Left ventricle myocardium inferior (tissue), 1 donor: ENCODE results near the gene VWA1. TPM values are rescaled to one million over a fixed set of nuclear protein-coding genes. Genes with fewer than 3 reads are reported as not detected.
"Not testable (repeated sequence)": the region's sequence is repeated elsewhere in the genome, so short reads cannot be mapped to it uniquely, and the experiment has no call there.

Experiments
- DNase-seq: peaks from one replicate; pipeline ENCODE4 v3.0.0-alpha.2; 2020
- H3K27ac ChIP-seq: fragments of 200-600 bp; replicated peaks from 2 replicates; pipeline ENCODE4 v1.8.0; 2021
- H3K27me3 ChIP-seq: fragments of 200-600 bp; 2 replicates; pipeline ENCODE4 v1.8.0; 2021; ENCODE audit warnings: low read depth
- H3K36me3 ChIP-seq: fragments of 200-600 bp; 2 replicates; pipeline ENCODE4 v1.8.0; 2021
- H3K4me1 ChIP-seq: fragments of 200-600 bp; 2 replicates; pipeline ENCODE4 v1.8.0; 2021
- H3K4me3 ChIP-seq: fragments of 200-600 bp; 2 replicates; pipeline ENCODE4 v1.8.0; 2021; ENCODE audit warnings: mild to moderate bottlenecking, moderate library complexity
- H3K9me3 ChIP-seq: fragments of 200-600 bp; replicated peaks from 2 replicates; pipeline ENCODE4 v1.8.0; 2021
- CTCF ChIP-seq: fragments of 200-600 bp; IDR thresholded peaks from 2 replicates; pipeline ENCODE4 v1.8.0; 2021; ENCODE audit warnings: antibody characterized with exemption, mild to moderate bottlenecking, borderline replicate concordance
- intact Hi-C: fragments of 100-400 bp; cut with micrococcal nuclease; formaldehyde crosslinking; loops from one replicate; pipeline ENCODE4 v1.11.0; 2022
- total RNA-seq: library from RNA; stranded (reverse); fragmentation: NEBNext Ultra II Directional; extraction: Animal tissue kit (Norgen Biotek cat#: 25700); gene quantifications from one replicate; pipeline ENCODE4 v1.2.1, GENCODE V29; 2021
- donor health status: DM: no; HTN: yes; CAD: no; lungs with severe emphysema.

The VWA1 gene
- total RNA-seq, 1 donor from 2014 or later, result 13.7 TPM

DNA sequence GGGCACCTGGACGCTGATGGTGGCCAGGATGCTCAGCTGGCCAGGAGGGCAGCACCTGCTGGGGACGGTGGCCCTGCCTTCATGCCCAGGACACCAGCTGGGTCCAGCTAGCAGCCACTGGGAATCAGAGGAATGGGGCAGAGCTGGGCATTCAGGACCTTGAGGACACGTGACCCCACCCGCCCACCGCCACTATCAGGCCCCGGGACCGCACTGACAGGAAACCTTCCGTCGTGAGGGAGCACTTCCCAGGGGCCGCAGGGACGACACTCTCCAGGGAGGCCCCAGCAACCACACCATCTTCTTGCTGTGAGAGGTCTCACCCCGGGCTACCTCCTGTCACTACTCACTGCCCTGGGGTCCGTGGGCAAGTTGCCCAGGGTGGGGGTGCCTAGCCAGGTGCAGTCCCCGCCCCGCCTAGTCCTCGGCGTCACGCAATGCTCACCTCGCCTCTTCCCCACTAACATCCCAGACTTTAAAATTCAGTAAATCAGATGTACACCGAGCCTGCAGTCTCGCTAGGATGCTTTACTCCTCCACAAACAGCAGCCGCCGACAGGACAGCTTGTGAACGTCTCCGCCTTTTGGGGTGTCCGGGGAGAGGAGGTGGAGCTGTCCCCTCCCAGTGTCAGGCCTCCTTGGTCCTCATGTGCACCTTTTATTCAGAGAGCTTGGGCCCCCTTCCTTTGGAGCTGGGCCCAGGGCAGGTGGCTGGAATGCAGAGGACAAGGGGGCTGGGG, 4.9 kb downstream of the VWA1 start:
- no peak for DNase-seq
- no peaks in the 10 kb centered on the region for H3K9me3 ChIP-seq
- H3K27ac ChIP-seq, result no peak overlapping the region
- no peak for TF ChIP-seq CTCF
- H3K36me3 ChIP-seq, result no peaks in the 10 kb centered on the region
- H3K4me1 ChIP-seq, result peaks cover 38% of the 10 kb centered on the region
- H3K27me3 ChIP-seq, result peaks cover 9% of the 10 kb centered on the region
- no peak overlapping the region for H3K4me3 ChIP-seq
- intact Hi-C loops, result no loop called here

GRCh38 chr1:1441002-1441888, 5.8 kb downstream of the VWA1 start:
- Histone ChIP-seq H3K9me3 (no peaks in the 10 kb centered on the region), H3K27ac (no peak overlapping the region), H3K4me3 (no peak overlapping the region), H3K4me1 (peaks cover 32% of the 10 kb centered on the region), H3K36me3 (no peaks in the 10 kb centered on the region), H3K27me3 (peaks cover 5% of the 10 kb centered on the region)
- intact Hi-C loops, result no loop called here
- peak; percentile 96 for TF ChIP-seq CTCF
- peak; percentile 43 for DNase-seq

- H3K4me3 ChIP-seq, result no peak overlapping the region
Observed at GRCh38 chr1:1442069-1442770, 6.7 kb downstream of the VWA1 start.

DNA sequence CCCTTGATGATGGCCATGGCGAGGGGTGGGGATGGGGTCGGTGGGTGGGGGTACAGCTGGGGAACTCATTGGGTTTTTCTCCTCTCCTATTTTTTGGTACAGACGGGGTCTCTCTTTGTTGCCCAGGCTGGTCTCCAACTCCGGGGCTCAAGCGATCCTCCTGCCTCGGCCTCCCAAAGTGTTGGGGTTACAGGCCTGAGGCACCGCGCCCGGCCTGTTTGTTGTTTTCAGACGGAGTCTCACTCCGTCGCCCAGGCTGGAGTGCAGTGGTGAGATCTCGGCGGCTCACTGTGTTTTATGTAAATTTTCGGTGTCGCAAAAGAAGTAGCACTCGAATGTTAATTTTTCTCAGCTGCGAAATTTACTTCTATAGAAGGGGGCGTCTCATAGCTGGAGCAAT, 11.1 kb downstream of the VWA1 start:
- H3K27me3 ChIP-seq, intact Hi-C loops, H3K27ac ChIP-seq, H3K4me1 ChIP-seq, DNase-seq, H3K4me3 ChIP-seq, H3K9me3 ChIP-seq, H3K36me3 ChIP-seq: not testable (repeated sequence)

More at GRCh38 chr1:1442069-1442770, 6.7 kb downstream of the VWA1 start:
- no peaks in the 10 kb centered on the region for H3K27me3 ChIP-seq
- peaks cover 22% of the 10 kb centered on the region for H3K4me1 ChIP-seq
- DNase-seq, result no peak
- no peak for TF ChIP-seq CTCF
- no peak overlapping the region for H3K27ac ChIP-seq
- H3K36me3 ChIP-seq, result no peaks in the 10 kb centered on the region
- intact Hi-C loops, result no loop called here
- H3K9me3 ChIP-seq, result no peaks in the 10 kb centered on the region

DNA sequence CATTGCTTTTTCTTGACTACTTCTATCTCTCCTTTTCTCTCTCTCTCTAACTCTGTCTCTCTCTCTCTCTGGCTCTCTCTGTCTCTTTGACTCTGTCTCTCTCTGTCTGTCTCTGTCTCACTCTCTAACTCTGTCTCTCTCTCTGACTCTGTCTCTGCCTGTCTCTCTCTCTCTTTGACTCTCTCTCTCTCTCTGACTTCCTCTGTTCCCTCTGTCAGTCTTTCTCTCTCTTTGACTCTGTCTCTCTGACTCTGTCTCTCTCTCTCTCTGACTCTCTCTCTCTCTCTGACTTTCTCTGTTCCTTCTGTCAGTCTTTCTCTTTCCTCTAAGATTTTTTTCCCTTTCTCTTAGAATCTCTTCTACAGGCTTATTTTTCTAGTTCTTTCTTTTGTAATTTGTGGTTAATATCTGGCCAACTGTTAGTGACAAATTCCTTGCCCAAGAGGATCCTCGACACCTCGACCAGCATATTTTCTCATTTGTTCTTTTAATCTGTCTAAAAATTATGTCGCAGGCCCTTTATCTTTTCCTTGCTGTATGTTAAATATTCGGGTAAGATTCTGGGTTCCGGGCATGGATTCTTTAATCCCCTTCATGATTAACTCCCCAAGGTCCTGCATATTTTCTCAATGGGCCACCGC, 13.7 kb downstream of the VWA1 start, which contains the start of gene ATAD3C:
Gene ATAD3C, plus strand, starts transcription at position 591 of the 641 bp plus-strand sequence. CDS start 995 bp downstream, outside the sequence.
- intact Hi-C loops, result no loop called here
- no peak for TF ChIP-seq CTCF
- H3K4me1 ChIP-seq, result no peaks in the 10 kb centered on the region
- H3K27ac ChIP-seq, result no peak within 1 kb of the TSS
- no peaks in the 10 kb centered on the region for H3K27me3 ChIP-seq
- DNase-seq, result no peak
- H3K4me3 ChIP-seq, result no peak within 1 kb of the TSS
- H3K36me3 ChIP-seq, result no peaks in the 10 kb centered on the region
- H3K9me3 ChIP-seq, result no peaks in the 10 kb centered on the region

GRCh38 chr1:1450616-1451015, 15.1 kb downstream of the VWA1 start:
- intact Hi-C loops, H3K9me3 ChIP-seq, H3K27me3 ChIP-seq, H3K27ac ChIP-seq, H3K4me3 ChIP-seq, H3K4me1 ChIP-seq, DNase-seq, H3K36me3 ChIP-seq: not testable (repeated sequence)
